WTC11 (cell line): ENCODE measurements around the gene RHOH.

ENCODE experiments used
- CREB1 ChIP-seq: sonication (generic); formaldehyde crosslinking; IDR thresholded peaks from 2 replicates; pipeline ENCODE4 v1.8.0; 2023; ENCODE audit warnings: mild to moderate bottlenecking, missing genetic modification reagents
- ETV6 ChIP-seq: sonication (generic); formaldehyde crosslinking; IDR thresholded peaks from 2 replicates; pipeline ENCODE4 v1.8.1; 2022; ENCODE audit warnings: mild to moderate bottlenecking, missing genetic modification reagents
- JAZF1 ChIP-seq: fragments of 250-450 bp; sonication (Bioruptor Pico); IDR thresholded peaks from 2 replicates; pipeline ENCODE4 v1.9.0; 2021; ENCODE audit warnings: moderate library complexity, mild to moderate bottlenecking, inconsistent platforms
- MYBL2 ChIP-seq: sonication (generic); formaldehyde crosslinking; IDR thresholded peaks from 2 replicates; pipeline ENCODE4 v1.8.1; 2023; ENCODE audit warnings: mild to moderate bottlenecking, moderate library complexity, missing genetic modification reagents
- SMAD3 ChIP-seq: sonication (generic); formaldehyde crosslinking; IDR thresholded peaks from 2 replicates; pipeline ENCODE4 v1.8.0; 2022; ENCODE audit warnings: missing genetic modification reagents, mild to moderate bottlenecking, borderline replicate concordance
- SP1 ChIP-seq: sonication (generic); formaldehyde crosslinking; conservative IDR thresholded peaks from 2 replicates; pipeline ENCODE4 v1.8.1; 2022; ENCODE audit warnings: missing genetic modification reagents
- TEAD4 ChIP-seq: sonication (generic); formaldehyde crosslinking; IDR thresholded peaks from 2 replicates; pipeline ENCODE4 v1.8.0; 2022; ENCODE audit warnings: mild to moderate bottlenecking, missing genetic modification reagents
- ZNF232 ChIP-seq: sonication (generic); formaldehyde crosslinking; IDR thresholded peaks from 2 replicates; pipeline ENCODE4 v1.8.0; 2022; ENCODE audit warnings: mild to moderate bottlenecking, missing genetic modification reagents
- ZNF396 ChIP-seq: fragments of 250-450 bp; sonication (Bioruptor Pico); IDR thresholded peaks from 2 replicates; pipeline ENCODE4 v1.8.0; 2021; ENCODE audit warnings: mild to moderate bottlenecking, moderate library complexity, borderline replicate concordance
- TF ChIP-seq, protein P1 (sequence below): fragments of 200-600 bp; IDR thresholded peaks from 2 replicates; pipeline ENCODE4 v1.8.0; 2022; ENCODE audit warnings: antibody characterized with exemption
- TF ChIP-seq, protein P2 (sequence below): sonication (generic); formaldehyde crosslinking; IDR thresholded peaks from 2 replicates; pipeline ENCODE4 v1.8.0; 2022; ENCODE audit warnings: missing genetic modification reagents
- TF ChIP-seq, protein P3 (sequence below): sonication (generic); formaldehyde crosslinking; IDR thresholded peaks from 2 replicates; pipeline ENCODE4 v1.8.0; 2022; ENCODE audit warnings: mild to moderate bottlenecking, missing genetic modification reagents
- TF ChIP-seq, protein P4 (sequence below): sonication (generic); formaldehyde crosslinking; IDR thresholded peaks from 2 replicates; pipeline ENCODE4 v1.8.1; 2023; ENCODE audit warnings: mild to moderate bottlenecking, missing genetic modification reagents

DNA sequence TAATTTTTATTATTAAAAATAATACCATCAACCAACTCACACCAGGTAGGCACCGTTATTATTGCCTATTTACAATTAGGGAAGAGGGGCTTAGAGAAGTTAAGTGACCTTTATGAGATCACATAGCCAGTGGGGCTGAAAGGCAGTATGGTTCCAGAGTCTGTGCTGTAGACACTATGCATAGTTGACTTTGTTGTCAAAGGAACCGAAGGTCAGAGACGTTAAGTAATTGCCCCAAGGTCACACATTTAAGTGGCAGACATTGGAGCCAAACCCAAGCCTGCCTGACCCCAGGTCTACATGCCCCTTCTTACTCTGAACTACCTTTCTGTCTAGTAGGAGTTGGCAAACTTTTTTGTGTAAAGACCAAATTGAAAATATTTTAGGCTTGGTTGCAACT lies 36.4 kb downstream of the RHOH start:
- TF ChIP-seq TEAD4 (CRISPR knock-in tag) (no peak), MYBL2 (CRISPR knock-in tag) (no peak), CREB1 (CRISPR knock-in tag) (no peak), ZNF396 (CRISPR knock-in tag) (no peak), SP1 (no peak), ZNF232 (no peak), SMAD3 (no peak), ETV6 (no peak), JAZF1 (CRISPR knock-in tag) (no peak)
- TF ChIP-seq, protein P1, sequence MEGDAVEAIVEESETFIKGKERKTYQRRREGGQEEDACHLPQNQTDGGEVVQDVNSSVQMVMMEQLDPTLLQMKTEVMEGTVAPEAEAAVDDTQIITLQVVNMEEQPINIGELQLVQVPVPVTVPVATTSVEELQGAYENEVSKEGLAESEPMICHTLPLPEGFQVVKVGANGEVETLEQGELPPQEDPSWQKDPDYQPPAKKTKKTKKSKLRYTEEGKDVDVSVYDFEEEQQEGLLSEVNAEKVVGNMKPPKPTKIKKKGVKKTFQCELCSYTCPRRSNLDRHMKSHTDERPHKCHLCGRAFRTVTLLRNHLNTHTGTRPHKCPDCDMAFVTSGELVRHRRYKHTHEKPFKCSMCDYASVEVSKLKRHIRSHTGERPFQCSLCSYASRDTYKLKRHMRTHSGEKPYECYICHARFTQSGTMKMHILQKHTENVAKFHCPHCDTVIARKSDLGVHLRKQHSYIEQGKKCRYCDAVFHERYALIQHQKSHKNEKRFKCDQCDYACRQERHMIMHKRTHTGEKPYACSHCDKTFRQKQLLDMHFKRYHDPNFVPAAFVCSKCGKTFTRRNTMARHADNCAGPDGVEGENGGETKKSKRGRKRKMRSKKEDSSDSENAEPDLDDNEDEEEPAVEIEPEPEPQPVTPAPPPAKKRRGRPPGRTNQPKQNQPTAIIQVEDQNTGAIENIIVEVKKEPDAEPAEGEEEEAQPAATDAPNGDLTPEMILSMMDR, result no peak
- TF ChIP-seq, protein P2, sequence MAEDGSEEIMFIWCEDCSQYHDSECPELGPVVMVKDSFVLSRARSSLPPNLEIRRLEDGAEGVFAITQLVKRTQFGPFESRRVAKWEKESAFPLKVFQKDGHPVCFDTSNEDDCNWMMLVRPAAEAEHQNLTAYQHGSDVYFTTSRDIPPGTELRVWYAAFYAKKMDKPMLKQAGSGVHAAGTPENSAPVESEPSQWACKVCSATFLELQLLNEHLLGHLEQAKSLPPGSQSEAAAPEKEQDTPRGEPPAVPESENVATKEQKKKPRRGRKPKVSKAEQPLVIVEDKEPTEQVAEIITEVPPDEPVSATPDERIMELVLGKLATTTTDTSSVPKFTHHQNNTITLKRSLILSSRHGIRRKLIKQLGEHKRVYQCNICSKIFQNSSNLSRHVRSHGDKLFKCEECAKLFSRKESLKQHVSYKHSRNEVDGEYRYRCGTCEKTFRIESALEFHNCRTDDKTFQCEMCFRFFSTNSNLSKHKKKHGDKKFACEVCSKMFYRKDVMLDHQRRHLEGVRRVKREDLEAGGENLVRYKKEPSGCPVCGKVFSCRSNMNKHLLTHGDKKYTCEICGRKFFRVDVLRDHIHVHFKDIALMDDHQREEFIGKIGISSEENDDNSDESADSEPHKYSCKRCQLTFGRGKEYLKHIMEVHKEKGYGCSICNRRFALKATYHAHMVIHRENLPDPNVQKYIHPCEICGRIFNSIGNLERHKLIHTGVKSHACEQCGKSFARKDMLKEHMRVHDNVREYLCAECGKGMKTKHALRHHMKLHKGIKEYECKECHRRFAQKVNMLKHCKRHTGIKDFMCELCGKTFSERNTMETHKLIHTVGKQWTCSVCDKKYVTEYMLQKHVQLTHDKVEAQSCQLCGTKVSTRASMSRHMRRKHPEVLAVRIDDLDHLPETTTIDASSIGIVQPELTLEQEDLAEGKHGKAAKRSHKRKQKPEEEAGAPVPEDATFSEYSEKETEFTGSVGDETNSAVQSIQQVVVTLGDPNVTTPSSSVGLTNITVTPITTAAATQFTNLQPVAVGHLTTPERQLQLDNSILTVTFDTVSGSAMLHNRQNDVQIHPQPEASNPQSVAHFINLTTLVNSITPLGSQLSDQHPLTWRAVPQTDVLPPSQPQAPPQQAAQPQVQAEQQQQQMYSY (CRISPR knock-in tag), result no peak
- TF ChIP-seq, protein P3, sequence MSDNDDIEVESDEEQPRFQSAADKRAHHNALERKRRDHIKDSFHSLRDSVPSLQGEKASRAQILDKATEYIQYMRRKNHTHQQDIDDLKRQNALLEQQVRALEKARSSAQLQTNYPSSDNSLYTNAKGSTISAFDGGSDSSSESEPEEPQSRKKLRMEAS (CRISPR knock-in tag), result no peak
- TF ChIP-seq, protein P4, sequence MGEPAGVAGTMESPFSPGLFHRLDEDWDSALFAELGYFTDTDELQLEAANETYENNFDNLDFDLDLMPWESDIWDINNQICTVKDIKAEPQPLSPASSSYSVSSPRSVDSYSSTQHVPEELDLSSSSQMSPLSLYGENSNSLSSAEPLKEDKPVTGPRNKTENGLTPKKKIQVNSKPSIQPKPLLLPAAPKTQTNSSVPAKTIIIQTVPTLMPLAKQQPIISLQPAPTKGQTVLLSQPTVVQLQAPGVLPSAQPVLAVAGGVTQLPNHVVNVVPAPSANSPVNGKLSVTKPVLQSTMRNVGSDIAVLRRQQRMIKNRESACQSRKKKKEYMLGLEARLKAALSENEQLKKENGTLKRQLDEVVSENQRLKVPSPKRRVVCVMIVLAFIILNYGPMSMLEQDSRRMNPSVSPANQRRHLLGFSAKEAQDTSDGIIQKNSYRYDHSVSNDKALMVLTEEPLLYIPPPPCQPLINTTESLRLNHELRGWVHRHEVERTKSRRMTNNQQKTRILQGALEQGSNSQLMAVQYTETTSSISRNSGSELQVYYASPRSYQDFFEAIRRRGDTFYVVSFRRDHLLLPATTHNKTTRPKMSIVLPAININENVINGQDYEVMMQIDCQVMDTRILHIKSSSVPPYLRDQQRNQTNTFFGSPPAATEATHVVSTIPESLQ (CRISPR knock-in tag), result no peak
